Subcutaneous preadipocyte (primary cell): ENCODE measurements around the gene DBH. TPM values are rescaled to one million over a fixed set of nuclear protein-coding genes. Genes with fewer than 3 reads are reported as not detected.

Experiments
- total RNA-seq: library from RNA; depleted of rRNA; stranded (reverse); fragments of >200 nt; gene quantifications from 2 replicates; pipeline ENCODE4 v1.2.3, GENCODE V29; 2012

DBH gene
- total RNA-seq = not detected in 2 replicates

DNA sequence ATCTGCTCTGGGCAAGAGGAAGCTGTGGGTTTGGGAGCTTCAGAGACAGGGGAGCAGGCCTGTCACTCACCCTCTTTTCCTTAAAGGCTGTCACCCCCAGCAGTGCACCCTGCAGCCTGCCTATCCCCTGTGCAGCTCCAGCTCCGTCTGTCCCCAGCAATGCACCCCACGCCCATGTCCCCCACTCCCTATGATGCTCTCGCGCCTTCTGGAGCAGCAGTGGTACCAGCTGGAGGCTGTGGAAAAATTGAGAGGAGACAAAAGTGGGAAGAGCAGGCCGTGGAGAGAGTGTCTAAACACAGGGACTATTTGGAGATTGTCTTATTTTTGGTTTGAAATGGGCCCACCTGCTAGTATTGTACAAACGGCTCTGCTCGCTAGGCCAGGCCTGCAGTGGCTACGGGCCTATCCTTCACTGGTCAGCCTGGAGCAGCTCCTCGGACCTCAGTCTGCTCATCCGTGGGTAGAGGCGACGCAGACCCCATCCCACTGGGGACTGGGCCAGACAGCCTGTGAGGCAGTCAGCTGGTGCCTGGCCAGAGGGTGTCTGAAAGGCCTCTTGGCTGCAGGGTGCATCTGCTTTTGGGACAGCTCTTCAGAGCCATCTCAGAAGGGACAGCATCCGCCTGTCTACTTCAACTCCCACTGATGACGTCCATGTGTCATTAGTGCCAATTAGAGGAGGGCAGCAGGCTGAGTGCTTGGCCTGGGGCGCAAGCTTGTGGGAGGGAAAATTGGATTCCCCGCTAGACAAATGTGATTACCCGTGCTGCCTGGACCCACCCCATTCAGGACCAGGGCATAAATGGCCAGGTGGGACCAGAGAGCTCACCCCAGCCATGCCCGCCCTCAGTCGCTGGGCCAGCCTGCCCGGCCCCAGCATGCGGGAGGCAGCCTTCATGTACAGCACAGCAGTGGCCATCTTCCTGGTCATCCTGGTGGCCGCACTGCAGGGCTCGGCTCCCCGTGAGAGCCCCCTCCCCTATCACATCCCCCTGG, at the start of gene DBH:
Gene DBH (plus strand): TSS at position 831 of the 999 bp plus-strand sequence. CDS start 9 bp downstream, at position 840.

DNA sequence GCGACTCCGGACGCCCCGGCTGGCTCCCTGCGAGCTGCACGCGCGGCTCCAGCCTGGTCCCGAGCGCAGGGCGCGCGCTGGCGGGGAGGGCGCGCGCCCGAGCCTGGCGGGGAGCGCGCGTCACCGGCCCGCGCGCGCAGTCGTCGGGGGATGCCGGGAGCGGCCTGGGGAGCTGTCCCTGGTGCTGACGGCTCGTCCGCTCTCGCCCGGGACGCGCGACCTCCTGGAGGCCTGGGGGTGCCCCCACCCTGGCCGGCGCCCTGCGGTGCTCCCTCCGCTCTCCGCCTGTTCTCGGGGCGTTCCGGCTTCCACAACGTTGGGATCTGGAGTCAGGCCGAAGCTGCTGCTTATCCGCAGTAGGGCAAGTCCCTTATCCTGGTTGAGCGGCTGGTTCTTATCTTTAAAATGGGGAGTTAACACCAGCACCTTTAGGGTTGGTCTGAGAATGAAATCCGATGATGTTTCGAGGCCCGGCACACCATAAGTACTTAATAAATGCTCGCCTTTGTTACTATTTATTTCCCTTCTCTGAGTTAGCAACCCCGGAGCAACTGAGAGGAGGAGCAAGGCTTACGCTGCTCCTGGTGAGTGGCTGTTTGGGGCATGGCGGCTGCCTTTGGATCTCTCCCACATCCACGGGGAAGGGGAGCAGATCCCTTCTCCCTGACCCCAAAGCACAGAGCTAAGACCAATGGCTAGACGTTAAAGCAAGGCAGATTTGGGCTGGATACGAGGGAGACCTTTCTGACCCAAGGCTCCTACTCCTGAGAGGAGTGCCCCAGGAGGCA, 26.7 kb upstream of the DBH start, which contains the start of gene FAM163B:
Gene FAM163B (minus strand): TSS at position 79 of the 788 bp plus-strand sequence. CDS start 29,166 bp downstream, outside the sequence.

Other genes starting within 250 kb of the DBH start
- 12.9 and 14.5 TPM in 2 replicates for gene REXO4, start 218.4 kb upstream of the DBH start, total RNA-seq
- gene ADAMTS13, start 214.0 kb upstream of the DBH start, total RNA-seq = 0.73 and 1.2 TPM in 2 replicates
- 1.1 and 1.2 TPM in 2 replicates for gene CACFD1, start 176.4 kb upstream of the DBH start, total RNA-seq
- 22.4 and 30.9 TPM in 2 replicates for gene SLC2A6, start 157.3 kb upstream of the DBH start, total RNA-seq
- not detected in 2 replicates for gene MYMK, start 111.4 kb upstream of the DBH start, total RNA-seq
- not detected in 2 replicates for gene ADAMTSL2, start 101.7 kb upstream of the DBH start, total RNA-seq
- not detected in 2 replicates for gene FAM163B, start 27.0 kb upstream of the DBH start, total RNA-seq
- gene SARDH, start 102.0 kb downstream of the DBH start, total RNA-seq = 2.0 and 2.6 TPM in 2 replicates